Endodermal cell (in vitro differentiated cells): ENCODE results near the gene WNK4. TPM values are rescaled to one million over a fixed set of nuclear protein-coding genes. Genes with fewer than 3 reads are reported as not detected.

Experiments used
- DNase-seq: peaks from one replicate; pipeline ENCODE4 v3.0.0-alpha.2; 2017
- H3K27ac ChIP-seq: 2 replicates; pipeline ENCODE4 v1.5.1; 2013; ENCODE audit warnings: mild to moderate bottlenecking, low read depth, low read length, moderate library complexity
- H3K27me3 ChIP-seq: 2 replicates; pipeline ENCODE4 v1.6.1; 2013; ENCODE audit warnings: mild to moderate bottlenecking, low read length, moderate library complexity; ENCODE audit not compliant: insufficient read depth, control insufficient read depth, poor library complexity, severe bottlenecking
- H3K36me3 ChIP-seq: 2 replicates; pipeline ENCODE4 v1.7.0; 2013; ENCODE audit warnings: mild to moderate bottlenecking, low read length, moderate library complexity; ENCODE audit not compliant: control insufficient read depth, insufficient read depth
- H3K4me1 ChIP-seq: one replicate; pipeline ENCODE4 v1.7.0; 2013; ENCODE audit warnings: low read length; ENCODE audit not compliant: control insufficient read depth, insufficient read depth
- H3K4me3 ChIP-seq: 2 replicates; pipeline ENCODE4 v1.5.1; 2013; ENCODE audit warnings: mild to moderate bottlenecking, low read length, moderate library complexity
- H3K9ac ChIP-seq: 2 replicates; pipeline ENCODE4 v1.6.1; 2013; ENCODE audit warnings: mild to moderate bottlenecking, low read length, moderate library complexity; ENCODE audit not compliant: poor library complexity, severe bottlenecking; ENCODE audit errors: extremely low read depth
- H3K9me3 ChIP-seq: 2 replicates; pipeline ENCODE4 v1.6.1; 2013; ENCODE audit warnings: mild to moderate bottlenecking, low read length, moderate library complexity; ENCODE audit not compliant: control insufficient read depth
- H3K27ac Mint-ChIP-seq: 2 replicates; pipeline ENCODE4 v1.8.0; 2020; ENCODE audit warnings: mixed read lengths
- H3K27me3 Mint-ChIP-seq: 2 replicates; pipeline ENCODE4 v1.8.0; 2021; ENCODE audit warnings: mild to moderate bottlenecking, mixed read lengths; ENCODE audit not compliant: insufficient read depth
- H3K36me3 Mint-ChIP-seq: 2 replicates; pipeline ENCODE4 v1.8.0; 2020; ENCODE audit warnings: low read depth, mixed read lengths
- H3K4me1 Mint-ChIP-seq: 2 replicates; pipeline ENCODE4 v1.8.0; 2020; ENCODE audit warnings: mixed read lengths
- H3K4me3 Mint-ChIP-seq: 2 replicates; pipeline ENCODE4 v1.8.0; 2020; ENCODE audit warnings: mild to moderate bottlenecking, moderate library complexity, mixed read lengths
- H3K9me3 Mint-ChIP-seq: 2 replicates; pipeline ENCODE4 v1.8.0; 2020; ENCODE audit warnings: mild to moderate bottlenecking, mixed read lengths
- CTCF ChIP-seq: fragments of 200-600 bp; sonication (generic); conservative IDR thresholded peaks from 2 replicates; pipeline ENCODE4 v1.5.0; 2021; ENCODE audit warnings: antibody characterized with exemption, mild to moderate bottlenecking
- WGBS, 2 experiments: methylation state at CpG; one replicate each; pipeline versions ENCODE4 v1.1.5 to v1.1.7; 2013; ENCODE audit warnings: missing lambda C conversion rate in 2 of 2, mixed read lengths in 1 of 2; ENCODE audit not compliant: insufficient coverage in 1 of 2, insufficient read length in 1 of 2; 5-methylcytosine and 5-hydroxymethylcytosine counted together
- total RNA-seq, 2 donors: library from RNA; stranded (reverse); fragmentation: NEBNext Ultra II Directional in 1 of 2; extraction: Animal tissue kit (Norgen Biotek cat#: 25700) in 1 of 2; gene quantifications; 2 replicates in 1 of 2; 3 replicates in 1 of 2; pipeline ENCODE4 v1.2.1, GENCODE V29; 2021

WNK4 gene
- total RNA-seq, 2 donors from 2014 or later: 2.1 to 3.3 TPM

- Mint-ChIP-seq H3K4me1 (peaks cover 19% of the 10 kb centered on the region), H3K4me3 (peak overlapping the region; percentile 57), H3K36me3 (peaks cover 12% of the 10 kb centered on the region), H3K9me3 (no peaks in the 10 kb centered on the region), H3K27me3 (peaks cover 50% of the 10 kb centered on the region), H3K27ac (no peak overlapping the region)
- DNase-seq: no peak
- Histone ChIP-seq H3K4me1 (no peaks in the 10 kb centered on the region), H3K36me3 (peaks cover 10% of the 10 kb centered on the region), H3K27me3 (peaks cover 38% of the 10 kb centered on the region), H3K9ac (no peak overlapping the region), H3K4me3 (peak overlapping the region; percentile 71), H3K27ac (no peak overlapping the region), H3K9me3 (no peaks in the 10 kb centered on the region)
- TF ChIP-seq CTCF: no peak
- WGBS, 2 experiments: 86 to 89% methylated on average over 3 to 10 of the region's 10 CpGs
Observed at GRCh38 chr17:42781639-42782165, 1.3 kb downstream of the WNK4 start.

- H3K27ac Mint-ChIP-seq: no peak overlapping the region
- peaks cover 56% of the 10 kb centered on the region for H3K27me3 Mint-ChIP-seq
- WGBS, 2 experiments: 89 to 90% methylated on average over 11 to 25 of the region's 29 CpGs
- H3K36me3 ChIP-seq: peaks cover 9% of the 10 kb centered on the region
- H3K4me3 Mint-ChIP-seq: no peak overlapping the region
- peaks cover 9% of the 10 kb centered on the region for H3K36me3 Mint-ChIP-seq
- no peak overlapping the region for H3K27ac ChIP-seq
- H3K9me3 Mint-ChIP-seq: no peaks in the 10 kb centered on the region
- no peak for TF ChIP-seq CTCF
- H3K4me3 ChIP-seq: no peak overlapping the region
- H3K27me3 ChIP-seq: peaks cover 38% of the 10 kb centered on the region
- DNase-seq: no peak
- peaks cover 19% of the 10 kb centered on the region for H3K4me1 Mint-ChIP-seq
- H3K9me3 ChIP-seq: no peaks in the 10 kb centered on the region
- H3K4me1 ChIP-seq: no peaks in the 10 kb centered on the region
- H3K9ac ChIP-seq: no peak overlapping the region
Observed at GRCh38 chr17:42782166-42783061, 2.0 kb downstream of the WNK4 start.

GRCh38 chr17:42783062-42783790 lies 2.8 kb downstream of the WNK4 start:
- Mint-ChIP-seq H3K27ac (no peak overlapping the region), H3K27me3 (peaks cover 63% of the 10 kb centered on the region), H3K4me3 (no peak overlapping the region), H3K36me3 (peaks cover 3% of the 10 kb centered on the region), H3K4me1 (peaks cover 19% of the 10 kb centered on the region), H3K9me3 (no peaks in the 10 kb centered on the region)
- no peak for TF ChIP-seq CTCF
- no peaks in the 10 kb centered on the region for H3K9me3 ChIP-seq
- H3K4me3 ChIP-seq: no peak overlapping the region
- 57 to 67% methylated on average over 6 to 9 of the region's 9 CpGs for WGBS, 2 experiments
- no peak overlapping the region for H3K27ac ChIP-seq
- H3K27me3 ChIP-seq: peaks cover 38% of the 10 kb centered on the region
- DNase-seq: peak; percentile 65
- no peaks in the 10 kb centered on the region for H3K4me1 ChIP-seq
- H3K9ac ChIP-seq: no peak overlapping the region
- H3K36me3 ChIP-seq: peaks cover 3% of the 10 kb centered on the region
